NCI-H226 (cell line): ENCODE data around the gene LY6G5C.

Experiments used
- DNase-seq: peaks from one replicate; pipeline ENCODE4 v3.0.0-alpha.2; 2015

The LY6G5C gene

DNA sequence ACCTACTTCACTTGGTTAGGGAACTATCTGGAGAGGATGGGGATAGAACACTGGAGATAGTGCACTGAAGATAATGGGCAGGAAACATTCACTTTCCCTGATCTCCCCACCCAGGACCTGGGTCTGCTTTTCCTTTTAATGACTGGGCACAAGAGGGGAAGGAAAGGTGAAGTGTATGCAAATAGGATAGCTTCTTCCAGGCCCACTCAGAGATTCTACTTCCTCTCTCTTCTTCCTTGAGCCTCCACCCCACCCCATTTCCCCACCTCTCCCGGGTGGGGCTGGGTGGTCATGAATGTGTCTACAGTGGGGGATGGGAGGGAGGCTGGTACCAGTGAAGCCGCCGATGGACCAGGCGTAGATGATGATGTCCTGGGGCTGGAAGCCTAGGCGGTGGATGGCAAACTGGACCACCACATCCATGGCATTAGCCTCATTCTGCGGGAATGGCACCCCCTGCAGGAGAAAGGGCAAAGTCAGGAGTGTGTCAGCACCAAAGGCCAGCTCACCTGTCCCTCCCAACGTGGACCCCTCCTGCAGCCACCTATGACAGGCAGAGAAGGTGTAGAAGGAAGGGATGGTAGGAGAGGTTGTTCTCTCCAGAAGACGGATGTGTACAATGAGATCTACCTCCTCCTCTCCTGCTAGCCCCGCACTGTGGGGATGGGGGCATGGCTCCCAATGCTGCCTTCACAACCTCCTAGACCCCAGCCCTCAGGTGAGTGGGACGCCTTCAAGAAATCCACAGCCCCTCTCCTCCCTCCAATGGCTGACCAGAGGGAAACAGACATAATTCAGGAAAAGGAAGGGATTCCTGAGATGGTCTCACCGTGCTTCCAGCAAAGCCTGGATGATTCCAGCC is 8.6 kb upstream of the LY6G5C start:
- no peak for DNase-seq

DNA sequence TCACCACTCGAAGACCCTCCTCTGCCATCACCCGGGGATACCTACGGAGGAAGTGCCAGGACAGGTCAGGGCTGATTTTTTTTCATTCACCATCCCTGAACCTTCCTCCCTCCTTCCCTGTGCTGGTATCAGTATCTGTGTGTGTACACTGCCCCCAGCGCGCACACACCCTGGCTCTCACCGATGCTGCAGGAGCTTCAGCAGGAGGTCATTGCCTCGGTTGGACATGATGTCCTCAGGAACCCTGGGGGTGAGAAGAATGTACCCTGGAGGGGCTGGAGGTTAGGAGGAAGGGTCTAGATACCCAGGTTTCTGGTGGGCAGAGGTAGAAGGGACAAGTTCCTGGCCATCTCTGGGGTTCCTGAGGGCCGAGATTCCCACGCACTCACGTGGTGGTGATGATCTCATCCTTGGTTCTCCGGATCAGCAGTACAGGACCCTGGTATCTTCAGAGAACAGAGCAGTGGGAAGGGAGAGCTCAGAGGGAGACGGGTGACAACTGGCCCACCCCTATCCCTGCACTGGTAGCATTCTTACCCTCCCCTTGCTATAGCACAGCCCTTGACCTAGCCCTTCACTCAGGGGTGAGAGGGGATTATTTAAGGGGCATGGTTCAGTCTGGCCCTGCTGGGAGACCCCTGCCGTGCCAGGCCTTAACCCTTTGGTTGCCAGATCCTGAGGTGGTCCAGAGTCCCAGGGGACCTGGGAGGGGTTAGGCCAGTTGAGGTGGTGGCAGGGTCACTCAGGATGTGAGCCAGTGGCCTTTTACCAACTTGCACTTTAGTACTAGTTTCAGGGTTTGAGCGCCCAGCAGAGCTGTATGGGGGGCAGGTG is 7.2 kb upstream of the LY6G5C start:
- no peak for DNase-seq

DNA sequence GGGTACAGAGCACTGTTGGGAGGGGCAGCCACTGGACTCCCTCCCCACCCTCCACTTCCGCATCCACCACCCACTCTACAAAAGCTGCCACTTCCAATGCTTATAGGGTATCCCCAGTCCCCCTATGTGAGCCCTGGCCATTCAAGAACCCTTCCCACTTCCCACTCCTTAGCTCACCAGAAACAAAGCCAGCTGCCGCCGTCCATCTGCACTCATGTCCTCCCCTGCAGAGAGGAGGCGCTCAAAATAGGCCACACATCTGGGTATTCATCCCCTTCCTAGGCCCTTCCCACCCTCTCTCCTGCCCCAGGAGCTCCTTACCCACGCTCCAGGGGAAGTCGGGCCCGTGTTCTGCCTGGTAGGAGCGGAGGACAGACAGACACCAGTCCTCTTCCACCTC is 6.5 kb upstream of the LY6G5C start:
- DNase-seq: no peak

DNA sequence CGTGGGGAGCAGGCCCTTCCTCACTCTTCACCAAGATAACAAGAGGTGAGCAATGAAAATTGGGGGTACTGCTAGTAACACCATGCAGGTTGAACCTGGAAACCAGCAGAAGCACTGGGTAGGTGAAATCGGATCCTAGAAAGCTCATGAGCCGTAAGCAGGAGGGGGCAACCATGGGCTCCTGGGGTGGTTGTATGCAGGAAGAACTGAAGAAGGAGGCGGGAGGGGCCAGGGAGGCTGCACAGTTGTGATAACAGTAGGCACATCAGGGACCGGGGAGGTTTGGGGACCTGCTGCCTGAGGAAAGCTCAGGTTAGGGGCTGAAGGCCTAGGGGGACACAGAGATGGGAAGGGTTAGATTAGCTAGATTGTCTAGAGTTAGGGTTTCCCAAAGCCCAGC is 5.6 kb upstream of the LY6G5C start:
- no peak for DNase-seq

DNA sequence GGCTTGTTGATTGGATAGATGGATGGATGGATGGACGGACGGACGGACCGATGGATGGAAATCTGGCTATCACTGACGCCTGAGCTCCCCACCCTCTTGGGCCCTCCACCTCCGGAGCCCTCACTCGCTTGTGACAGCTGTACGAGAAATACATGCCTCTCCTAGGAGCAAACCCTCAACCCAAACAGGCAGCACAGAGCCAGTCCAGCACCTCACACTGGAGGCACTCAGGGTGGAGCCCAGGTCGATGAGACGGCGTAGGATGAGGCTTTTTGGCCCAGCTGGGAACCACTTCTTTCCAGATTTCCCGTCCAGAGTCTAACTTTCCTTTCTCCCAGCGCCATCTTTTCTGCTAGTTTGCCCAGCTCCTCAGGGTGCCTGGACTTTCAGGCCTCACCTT is 2.7 kb upstream of the LY6G5C start:
- no peak for DNase-seq

DNA sequence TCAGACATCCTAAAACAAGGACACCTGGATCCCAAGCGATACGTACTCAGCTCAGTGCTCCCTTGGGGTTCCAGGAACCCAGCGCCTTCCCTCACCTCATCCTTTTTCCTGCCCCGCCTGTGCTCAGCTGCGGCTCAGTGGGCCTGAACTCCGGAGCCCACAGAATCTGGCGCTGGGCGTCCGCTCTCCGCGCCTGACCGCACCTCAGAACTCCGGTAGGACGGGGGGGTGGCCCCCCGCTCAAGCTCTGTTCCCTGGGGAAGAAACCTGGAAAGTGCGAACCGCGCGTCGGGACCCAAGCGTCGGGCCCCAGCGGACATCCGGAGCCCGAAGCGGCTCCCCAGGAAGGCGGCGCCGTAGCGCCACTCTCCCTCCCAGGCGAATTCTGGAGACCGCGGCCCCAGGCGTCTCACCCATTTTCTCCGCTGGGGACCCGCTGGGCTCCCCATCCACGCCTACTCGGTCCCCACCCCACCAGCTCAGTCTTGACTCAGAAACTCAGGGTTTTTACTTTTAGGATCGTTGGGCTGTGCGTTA is 336 bp upstream of the LY6G5C start:
- DNase-seq: no peak

DNA sequence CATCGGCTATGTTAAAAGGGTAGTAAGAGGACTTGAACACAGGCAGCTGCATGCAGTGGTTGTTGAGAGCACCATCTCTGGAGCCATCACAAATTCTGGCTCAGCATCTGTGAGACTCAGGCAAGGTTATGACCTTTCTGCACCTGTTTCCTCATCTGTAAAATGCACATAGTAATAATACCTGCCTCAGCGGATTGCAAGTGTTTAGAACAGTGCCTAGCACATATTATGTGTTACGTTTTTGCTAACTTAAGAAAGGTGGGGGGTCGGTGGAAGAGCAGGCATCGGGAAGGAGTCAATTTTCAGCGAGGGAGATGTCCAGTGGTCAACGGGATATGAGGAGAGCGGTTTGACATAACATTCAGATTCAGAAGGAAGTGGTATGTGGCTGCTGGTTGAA is 2.9 kb downstream of the LY6G5C start:
- DNase-seq: no peak

DNA sequence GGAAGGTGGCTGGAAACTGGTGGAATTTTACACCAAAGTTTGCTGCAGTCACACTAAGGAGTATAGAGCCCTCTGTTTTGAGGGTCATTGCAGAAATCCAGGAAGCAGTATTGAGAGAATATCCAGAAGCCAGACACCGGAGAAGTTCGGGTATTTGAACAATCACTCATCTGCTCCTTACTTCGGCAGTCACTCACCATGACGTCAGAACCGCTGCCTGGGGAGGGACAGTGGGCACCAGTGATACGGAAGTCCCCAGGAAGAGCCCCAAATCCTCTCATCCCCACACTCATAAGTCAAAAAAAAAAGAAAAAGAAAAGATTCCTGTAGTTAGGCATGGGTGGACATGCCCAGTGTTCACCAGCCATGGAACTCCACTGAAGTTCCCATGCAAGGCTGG is 4.0 kb downstream of the LY6G5C start:
- DNase-seq: no peak

DNA sequence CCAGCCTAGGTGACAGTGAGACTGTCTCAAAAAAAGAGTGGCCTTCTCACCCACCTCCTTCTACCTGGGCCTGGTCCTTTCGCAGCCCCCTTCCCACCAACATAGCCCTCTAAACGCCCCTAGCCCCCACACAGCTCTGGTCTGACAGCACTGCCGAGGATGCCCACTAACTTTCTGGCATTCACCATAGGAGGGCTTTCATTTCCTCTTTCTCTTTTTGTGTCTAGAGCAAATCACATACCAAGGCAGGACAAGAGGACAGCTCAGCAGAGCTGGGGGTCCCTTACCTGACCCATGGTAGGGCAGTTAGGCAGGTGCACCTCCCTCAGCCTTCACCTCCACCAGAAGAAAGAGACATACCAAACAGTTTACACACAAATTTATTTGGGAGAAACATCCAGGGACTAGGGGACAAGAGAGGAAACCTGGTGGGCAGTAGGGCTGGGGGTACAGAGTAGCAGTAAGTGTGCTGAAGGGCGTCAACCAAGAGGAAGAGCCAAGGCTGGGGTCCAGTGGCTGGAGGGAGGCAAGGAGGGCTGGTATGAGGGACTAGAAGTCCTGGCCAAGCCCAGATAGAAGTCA is 4.5 kb downstream of the LY6G5C start:
- DNase-seq: no peak

DNA sequence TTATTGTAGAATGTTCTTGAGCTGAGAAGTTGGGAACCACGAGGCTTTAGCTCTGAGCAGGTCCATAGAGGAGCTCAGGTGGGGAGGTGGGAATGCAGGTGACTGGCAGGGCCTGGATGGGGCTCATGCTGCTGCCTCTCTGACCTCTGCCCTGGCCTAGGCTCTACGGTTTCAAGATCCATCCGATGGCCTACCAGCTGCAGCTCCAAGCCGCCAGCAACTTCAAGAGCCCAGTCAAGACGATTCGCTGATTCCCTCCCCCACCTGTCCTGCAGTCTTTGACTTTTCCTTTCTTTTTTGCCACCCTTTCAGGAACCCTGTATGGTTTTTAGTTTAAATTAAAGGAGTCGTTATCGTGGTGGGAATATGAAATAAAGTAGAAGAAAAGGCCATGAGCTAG is 11.2 kb downstream of the LY6G5C start, which contains the start of gene LY6G5B:
Gene LY6G5B, plus strand, starts transcription at position 301 of the 400 bp plus-strand sequence. CDS start 975 bp downstream, outside the sequence.
- no peak for DNase-seq

DNA sequence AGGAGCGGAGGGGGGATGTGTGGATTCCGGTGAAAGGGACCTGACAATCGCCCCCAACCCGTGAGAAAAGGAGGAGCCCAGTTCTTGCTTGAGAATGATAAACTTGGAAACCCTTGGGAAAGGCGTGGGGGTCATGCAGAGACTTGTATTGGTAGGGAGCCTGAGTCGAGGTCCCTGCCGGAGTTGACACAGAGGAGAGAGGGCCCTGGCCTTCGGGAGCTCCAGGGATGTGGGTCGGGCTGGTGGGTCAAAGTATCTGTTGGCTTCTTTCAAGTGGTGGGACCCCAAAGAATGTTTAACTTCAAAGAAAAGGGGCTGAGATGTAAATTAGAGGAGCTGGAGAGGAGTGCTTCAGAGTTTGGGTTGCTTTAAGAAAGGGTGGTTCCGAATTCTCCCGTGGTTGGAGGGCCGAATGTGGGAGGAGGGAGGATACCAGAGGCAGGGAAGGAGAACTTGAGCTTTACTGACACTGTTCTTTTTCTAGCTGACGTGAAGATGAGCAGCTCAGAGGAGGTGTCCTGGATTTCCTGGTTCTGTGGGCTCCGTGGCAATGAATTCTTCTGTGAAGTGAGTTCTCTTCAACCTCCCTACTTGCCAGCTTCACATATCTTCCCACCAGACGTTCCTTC is 14.4 kb downstream of the LY6G5C start:
- DNase-seq: peak; percentile 2

DNA sequence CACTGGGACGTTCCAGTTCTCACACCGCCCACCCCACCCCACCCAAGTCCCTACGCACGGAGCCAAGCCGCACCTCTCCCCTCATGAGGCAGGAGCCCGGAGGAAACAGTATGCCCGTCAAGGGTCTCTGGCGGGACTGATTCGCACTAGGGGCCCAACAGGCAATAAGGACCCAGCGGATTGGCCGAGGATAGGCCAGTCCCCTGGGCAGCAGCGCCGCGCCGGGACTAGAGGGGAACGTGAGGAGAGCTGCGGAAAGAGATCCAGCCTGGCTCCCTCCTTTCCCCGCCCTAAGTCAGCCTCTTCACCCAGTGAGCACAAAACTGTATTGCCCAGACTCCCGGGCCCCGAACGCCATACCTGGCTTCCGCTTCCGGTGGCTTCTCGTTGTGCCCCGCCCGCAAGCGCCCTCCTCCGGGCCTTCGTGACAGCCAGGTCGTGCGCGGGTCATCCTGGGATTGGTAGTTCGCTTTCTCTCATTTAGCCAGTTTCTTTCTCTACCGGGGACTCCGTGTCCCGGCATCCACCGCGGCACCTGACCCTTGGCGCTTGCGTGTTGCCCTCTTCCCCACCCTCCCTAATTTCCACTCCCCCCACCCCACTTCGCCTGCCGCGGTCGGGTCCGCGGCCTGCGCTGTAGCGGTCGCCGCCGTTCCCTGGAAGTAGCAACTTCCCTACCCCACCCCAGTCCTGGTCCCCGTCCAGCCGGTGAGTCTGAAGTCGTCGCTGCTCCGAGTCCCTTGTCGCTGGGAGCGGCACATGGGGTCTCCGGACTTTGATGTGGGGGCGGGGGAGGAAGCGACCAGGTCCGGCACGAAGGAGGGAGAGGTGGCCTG is 15.1 kb downstream of the LY6G5C start, which contains the start of gene CSNK2B:
Gene CSNK2B, plus strand, starts transcription at position 580 of the 836 bp plus-strand sequence. CDS start 752 bp downstream, outside the sequence.
- peak; percentile 98 for DNase-seq

DNA sequence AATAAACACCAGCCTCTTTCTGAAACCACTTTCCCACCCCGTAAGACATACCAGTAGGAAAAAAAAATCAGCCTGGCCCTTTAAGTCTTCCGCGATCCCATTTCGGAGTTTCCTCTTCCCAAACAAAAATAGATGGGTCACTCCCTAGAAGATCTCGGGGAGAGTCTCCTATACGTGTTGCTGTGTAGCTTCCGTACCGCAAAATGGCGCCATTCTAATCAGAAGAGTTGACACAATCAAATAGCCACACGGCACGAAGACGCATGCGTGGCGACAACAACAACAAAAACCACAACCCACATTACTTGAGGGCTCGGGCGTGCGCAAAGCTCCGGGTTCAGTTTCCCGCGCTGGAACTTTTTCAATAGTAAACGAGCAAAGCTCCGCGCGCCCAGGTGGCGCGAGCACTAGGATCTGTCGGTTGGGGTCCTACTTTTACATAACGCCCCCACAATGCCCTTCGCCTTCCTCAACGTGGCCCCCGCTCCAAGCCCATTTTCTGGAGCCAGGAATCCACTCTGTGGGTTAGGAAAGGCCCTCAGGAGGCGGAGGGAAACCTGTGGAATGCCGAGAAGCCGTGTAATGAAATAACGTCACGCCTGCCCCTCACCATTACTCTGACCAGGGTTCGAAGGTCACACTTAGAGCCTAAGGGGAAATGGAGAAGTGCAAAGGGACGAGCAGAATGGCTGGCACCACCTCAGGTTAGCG is 15.9 kb downstream of the LY6G5C start, which contains the start of gene GPANK1:
Gene GPANK1, minus strand, starts transcription at position 208 of the 711 bp plus-strand sequence. CDS start 519 bp downstream, outside the sequence.
- peak; percentile 90 for DNase-seq

DNA sequence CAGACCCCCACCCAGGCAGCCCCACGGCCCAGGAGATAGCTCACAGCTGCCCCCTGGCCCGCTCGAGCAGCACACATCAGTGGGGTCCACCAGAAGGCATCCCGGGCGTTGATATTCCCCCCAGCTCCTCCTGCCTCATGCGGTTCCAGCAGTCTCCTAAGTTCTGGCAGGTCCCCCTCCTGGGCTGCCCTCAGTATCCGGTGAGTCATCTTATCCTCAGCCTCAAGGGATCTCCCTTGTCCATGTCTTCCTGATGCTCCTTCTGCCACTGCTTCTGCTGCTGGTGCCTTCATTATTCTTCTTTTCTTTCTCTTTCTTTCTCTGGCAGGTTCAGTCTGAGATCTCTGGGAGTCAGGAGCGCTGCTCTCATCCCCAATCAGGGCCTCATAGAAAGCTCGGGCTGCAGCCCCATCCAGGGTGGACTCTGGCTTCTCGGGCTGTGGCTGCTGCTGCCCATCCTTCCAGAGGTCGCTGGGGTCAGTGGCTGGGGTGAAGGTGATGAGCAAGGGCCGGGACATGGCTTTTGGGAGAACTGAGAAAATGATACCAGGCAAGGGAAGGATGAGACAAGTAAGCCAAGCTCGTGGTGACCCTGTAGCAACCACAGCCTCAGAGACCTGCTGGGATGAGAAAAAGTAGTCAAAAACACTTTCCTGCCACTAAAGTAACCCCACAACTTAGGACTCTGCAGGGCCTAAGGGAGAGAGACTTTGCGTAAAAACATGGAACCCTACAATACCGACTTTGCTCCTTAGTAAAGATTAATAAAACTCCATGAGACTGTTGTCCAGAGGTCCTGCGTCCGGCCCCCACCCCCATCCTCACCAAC is 16.7 kb downstream of the LY6G5C start:
- DNase-seq: peak; percentile 58

DNA sequence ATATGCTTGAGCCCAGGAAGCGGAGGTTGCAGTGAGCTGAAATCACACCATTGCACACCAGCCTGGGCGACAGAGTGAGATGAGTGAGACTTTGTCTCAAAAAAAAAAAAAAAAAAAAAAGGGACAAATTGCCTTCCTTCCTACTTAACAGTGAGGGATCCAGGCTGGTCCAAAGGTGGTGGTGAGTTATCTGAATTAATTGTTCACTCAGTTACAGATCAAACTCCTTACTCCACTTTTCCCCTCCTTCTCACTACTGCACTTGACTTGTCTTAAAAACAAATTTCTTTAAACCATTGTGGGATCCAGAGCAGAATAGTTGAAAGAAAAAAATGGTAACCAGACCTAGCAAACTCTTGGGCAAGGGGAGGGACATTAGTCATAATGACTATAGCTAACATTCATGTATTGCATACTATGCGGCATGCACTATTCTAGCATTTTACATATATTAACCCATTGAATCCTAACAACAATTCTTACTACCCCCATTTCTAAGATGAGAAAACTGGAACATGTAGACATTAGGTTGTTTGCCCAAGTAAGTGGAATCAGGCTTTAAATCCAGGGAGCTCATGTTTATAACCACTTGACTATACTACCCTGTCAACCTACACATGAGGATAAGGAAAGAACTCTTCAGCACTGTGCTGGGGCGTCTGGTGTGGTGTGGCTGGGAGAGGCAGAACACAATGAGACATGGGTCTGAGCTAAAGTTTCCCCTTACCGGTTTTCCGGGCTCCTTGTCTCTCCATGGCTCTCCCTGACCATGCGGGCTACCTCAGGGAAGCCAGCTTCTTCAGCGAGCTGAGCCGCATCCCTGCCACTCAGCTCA is 17.5 kb downstream of the LY6G5C start:
- no peak for DNase-seq

DNA sequence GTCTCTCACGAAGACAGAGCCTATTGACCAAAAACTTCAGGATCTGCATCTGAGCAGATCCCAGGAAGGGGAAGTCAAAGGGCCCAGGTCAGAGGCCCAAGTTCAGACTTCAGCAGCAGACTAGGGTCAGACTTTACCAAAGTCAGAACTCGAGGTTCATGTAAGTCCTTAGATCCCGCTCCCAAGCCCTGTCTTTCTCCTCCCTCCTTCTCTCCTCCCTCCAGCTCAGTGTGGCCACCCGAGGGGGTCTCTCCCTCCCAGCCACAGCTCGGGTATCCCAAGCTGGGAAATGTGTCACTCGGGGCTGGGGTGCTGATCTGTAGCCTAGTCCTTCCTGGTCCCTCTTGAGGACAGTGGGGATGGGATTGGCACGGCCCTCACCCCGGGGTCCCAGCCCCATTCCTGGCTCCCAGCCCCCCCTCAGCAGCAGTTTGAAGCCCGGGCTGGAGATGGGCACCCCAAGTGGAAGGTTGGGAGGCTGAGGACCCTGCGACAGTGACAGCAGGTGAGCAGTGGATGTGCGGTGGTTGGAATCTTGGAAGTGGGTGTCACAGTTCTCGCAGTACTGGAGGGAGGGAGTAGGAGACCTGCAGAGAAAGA is 18.6 kb downstream of the LY6G5C start:
- DNase-seq: no peak

DNA sequence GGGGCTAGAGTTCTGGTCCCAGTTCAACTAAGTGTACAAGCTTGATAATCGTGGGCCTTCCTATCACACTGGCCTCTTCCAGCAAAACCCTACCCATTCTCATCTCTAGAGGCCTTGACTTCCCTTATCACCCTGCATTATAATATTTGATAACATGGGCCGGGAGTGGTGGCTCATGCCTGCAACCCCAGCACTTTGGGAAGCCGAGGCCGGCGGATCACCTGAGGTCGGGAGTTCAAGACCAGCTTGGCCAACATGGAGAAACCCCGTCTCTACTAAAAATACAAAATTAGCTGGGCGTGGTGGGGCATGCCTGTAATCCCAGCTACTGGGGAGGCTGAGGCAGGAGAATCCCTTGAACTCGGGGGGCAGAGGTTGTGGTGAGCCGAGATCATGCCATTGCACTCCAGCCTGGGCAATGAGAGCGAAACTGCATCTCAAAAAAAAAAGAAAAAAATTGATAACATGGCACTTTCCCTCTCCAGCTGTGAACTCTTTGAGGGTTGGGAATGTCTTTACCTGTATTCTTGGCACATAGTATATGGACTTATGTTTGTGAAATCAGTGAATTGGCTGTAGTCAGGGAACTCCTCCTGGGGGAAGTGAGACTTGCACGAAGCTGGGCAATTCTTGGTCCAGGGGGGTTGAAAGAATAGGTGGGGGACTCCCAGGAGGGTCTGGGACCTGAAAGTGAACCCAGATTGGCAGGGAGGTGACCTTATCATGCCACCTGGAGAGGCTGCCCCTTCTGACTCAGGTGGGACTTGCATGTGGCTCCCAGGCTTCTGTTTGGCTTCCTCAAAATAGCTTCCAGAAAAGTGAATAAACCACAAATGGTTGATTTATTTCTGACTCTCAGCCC is 19.4 kb downstream of the LY6G5C start:
- no peak for DNase-seq
